ENCODE results near the gene CDC7. TPM values are rescaled to one million over a fixed set of nuclear protein-coding genes. Genes with fewer than 3 reads are reported as not detected.

Gene CDC7
- total and polyA plus RNA-seq, 9 of the 15 experiments (the other 6 are each of a cell fraction or from before 2014, with no cell fraction given), result 22.3 to 66.8 (median 44.2) TPM

DNA sequence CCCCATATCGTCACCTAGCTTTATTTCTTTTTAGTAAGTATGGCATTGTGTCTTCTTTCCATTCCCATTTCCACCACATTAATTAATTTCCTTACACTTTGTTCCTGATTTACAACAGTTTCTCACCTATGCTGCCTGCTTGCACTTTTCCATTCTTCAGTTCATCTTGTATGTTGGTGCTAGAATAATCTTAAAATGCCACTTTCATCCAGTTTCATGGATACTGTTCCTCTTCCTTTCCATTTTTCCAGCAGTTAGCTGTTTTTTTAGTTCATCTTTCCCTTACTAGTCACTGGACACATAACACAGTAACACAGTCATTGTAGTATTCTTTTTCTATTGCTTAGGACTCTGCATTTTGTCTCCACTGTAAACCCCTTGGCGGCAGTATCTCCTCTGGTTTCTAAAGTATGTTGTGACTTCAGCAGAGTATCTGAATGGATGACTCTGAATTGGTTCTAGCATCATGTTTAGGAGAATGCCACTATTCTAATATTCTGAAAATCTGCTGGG is 2.1 kb downstream of the CDC7 start (continued):
- TF ChIP-seq, protein P1, sequence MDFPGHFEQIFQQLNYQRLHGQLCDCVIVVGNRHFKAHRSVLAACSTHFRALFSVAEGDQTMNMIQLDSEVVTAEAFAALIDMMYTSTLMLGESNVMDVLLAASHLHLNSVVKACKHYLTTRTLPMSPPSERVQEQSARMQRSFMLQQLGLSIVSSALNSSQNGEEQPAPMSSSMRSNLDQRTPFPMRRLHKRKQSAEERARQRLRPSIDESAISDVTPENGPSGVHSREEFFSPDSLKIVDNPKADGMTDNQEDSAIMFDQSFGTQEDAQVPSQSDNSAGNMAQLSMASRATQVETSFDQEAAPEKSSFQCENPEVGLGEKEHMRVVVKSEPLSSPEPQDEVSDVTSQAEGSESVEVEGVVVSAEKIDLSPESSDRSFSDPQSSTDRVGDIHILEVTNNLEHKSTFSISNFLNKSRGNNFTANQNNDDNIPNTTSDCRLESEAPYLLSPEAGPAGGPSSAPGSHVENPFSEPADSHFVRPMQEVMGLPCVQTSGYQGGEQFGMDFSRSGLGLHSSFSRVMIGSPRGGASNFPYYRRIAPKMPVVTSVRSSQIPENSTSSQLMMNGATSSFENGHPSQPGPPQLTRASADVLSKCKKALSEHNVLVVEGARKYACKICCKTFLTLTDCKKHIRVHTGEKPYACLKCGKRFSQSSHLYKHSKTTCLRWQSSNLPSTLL (IDR thresholded peaks at IDR 0.05), result 0 out of 2 replicates have a peak, but pooled peaks have one; percentile 21
- TF ChIP-seq, protein P2, sequence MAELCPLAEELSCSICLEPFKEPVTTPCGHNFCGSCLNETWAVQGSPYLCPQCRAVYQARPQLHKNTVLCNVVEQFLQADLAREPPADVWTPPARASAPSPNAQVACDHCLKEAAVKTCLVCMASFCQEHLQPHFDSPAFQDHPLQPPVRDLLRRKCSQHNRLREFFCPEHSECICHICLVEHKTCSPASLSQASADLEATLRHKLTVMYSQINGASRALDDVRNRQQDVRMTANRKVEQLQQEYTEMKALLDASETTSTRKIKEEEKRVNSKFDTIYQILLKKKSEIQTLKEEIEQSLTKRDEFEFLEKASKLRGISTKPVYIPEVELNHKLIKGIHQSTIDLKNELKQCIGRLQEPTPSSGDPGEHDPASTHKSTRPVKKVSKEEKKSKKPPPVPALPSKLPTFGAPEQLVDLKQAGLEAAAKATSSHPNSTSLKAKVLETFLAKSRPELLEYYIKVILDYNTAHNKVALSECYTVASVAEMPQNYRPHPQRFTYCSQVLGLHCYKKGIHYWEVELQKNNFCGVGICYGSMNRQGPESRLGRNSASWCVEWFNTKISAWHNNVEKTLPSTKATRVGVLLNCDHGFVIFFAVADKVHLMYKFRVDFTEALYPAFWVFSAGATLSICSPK (IDR thresholded peaks at IDR 0.05; ENCODE audit: borderline replicate concordance), result no peak
- TF ChIP-seq SMARCA4 (IDR thresholded peaks at IDR 0.05), result peak; percentile 65
- TF ChIP-seq, protein P3, sequence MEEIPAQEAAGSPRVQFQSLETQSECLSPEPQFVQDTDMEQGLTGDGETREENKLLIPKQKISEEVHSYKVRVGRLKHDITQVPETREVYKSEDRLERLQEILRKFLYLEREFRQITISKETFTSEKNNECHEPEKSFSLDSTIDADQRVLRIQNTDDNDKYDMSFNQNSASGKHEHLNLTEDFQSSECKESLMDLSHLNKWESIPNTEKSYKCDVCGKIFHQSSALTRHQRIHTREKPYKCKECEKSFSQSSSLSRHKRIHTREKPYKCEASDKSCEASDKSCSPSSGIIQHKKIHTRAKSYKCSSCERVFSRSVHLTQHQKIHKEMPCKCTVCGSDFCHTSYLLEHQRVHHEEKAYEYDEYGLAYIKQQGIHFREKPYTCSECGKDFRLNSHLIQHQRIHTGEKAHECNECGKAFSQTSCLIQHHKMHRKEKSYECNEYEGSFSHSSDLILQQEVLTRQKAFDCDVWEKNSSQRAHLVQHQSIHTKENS (CRISPR knock-in tag; IDR thresholded peaks at IDR 0.05), result no peak
- TF ChIP-seq MYNN (IDR thresholded peaks at IDR 0.05), result no peak
- TF ChIP-seq MYNN (CRISPR knock-in tag; IDR thresholded peaks at IDR 0.05), result no peak
- TF ChIP-seq, protein P4, sequence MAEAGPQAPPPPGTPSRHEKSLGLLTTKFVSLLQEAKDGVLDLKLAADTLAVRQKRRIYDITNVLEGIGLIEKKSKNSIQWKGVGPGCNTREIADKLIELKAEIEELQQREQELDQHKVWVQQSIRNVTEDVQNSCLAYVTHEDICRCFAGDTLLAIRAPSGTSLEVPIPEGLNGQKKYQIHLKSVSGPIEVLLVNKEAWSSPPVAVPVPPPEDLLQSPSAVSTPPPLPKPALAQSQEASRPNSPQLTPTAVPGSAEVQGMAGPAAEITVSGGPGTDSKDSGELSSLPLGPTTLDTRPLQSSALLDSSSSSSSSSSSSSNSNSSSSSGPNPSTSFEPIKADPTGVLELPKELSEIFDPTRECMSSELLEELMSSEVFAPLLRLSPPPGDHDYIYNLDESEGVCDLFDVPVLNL (CRISPR knock-in tag; IDR thresholded peaks at IDR 0.05; ENCODE audit: low read depth), result no peak
- TF ChIP-seq, protein P5, sequence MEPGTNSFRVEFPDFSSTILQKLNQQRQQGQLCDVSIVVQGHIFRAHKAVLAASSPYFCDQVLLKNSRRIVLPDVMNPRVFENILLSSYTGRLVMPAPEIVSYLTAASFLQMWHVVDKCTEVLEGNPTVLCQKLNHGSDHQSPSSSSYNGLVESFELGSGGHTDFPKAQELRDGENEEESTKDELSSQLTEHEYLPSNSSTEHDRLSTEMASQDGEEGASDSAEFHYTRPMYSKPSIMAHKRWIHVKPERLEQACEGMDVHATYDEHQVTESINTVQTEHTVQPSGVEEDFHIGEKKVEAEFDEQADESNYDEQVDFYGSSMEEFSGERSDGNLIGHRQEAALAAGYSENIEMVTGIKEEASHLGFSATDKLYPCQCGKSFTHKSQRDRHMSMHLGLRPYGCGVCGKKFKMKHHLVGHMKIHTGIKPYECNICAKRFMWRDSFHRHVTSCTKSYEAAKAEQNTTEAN (CRISPR knock-in tag; IDR thresholded peaks at IDR 0.05), result no peak
- no peak for TF ChIP-seq TSC22D4 (tag; IDR thresholded peaks at IDR 0.05)
- TF ChIP-seq, protein P6, sequence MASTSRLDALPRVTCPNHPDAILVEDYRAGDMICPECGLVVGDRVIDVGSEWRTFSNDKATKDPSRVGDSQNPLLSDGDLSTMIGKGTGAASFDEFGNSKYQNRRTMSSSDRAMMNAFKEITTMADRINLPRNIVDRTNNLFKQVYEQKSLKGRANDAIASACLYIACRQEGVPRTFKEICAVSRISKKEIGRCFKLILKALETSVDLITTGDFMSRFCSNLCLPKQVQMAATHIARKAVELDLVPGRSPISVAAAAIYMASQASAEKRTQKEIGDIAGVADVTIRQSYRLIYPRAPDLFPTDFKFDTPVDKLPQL (IDR thresholded peaks at IDR 0.05; ENCODE audit: extremely low read depth, insufficient read length), result no peak
- TF ChIP-seq HCFC1 (IDR thresholded peaks at IDR 0.05; ENCODE audit: low read depth, low read length), result no peak
- no peak for TF ChIP-seq RBM25 (IDR thresholded peaks at IDR 0.05; ENCODE audit: low read depth, low read length, severe bottlenecking)
- TF ChIP-seq SAFB2 (IDR thresholded peaks at IDR 0.05; ENCODE audit: borderline replicate concordance, low read depth, low read length, severe bottlenecking), result no peak
- TF ChIP-seq DACH1 (IDR thresholded peaks at IDR 0.05; ENCODE audit: partially characterized antibody), result no peak
- TF ChIP-seq ZFP30 (CRISPR knock-in tag; IDR thresholded peaks at IDR 0.05; ENCODE audit: borderline replicate concordance), result no peak
- no peak for TF ChIP-seq NFATC3 (IDR thresholded peaks at IDR 0.05)
- TF ChIP-seq NBN (IDR thresholded peaks at IDR 0.05; ENCODE audit: low read depth), result 0 out of 2 replicates have a peak, but pooled peaks have one; percentile 52
- TF ChIP-seq MTA1 (IDR thresholded peaks at IDR 0.05; ENCODE audit: borderline replicate concordance), result 0 out of 2 replicates have a peak, but pooled peaks have one; percentile 19
- no peak for TF ChIP-seq BACH1 (tag; IDR thresholded peaks at IDR 0.05)
- TF ChIP-seq TEAD2 (tag; IDR thresholded peaks at IDR 0.05), result no peak
